ENCODE data around the gene CRY2.

The CRY2 gene

DNA sequence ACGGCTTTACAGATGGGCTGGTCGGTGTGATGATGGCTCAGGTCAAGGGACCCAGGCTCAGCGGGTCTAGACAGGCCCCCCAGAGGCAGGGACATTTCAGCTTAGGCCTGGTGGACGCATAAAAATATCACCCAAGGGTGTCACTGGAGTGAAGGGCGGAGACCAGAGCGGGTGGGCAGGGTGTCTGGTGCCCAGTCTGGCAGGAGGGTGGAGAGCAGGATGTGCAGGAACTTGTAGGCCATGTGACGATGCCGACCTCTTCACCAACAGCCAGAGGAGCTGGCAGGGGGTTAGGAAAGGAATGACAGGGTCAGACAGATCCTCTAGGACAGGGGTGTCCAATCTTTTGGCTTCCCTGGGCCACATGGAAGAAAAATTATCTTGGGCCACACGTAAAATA is 42.7 kb downstream of the CRY2 start:
- TF ChIP-seq EZH2phosphoT487 (IDR thresholded peaks at IDR 0.05; ENCODE audit: borderline replicate concordance, low read length), result no peak
- no peak for TF ChIP-seq CTCF (IDR thresholded peaks at IDR 0.05; ENCODE audit: low read depth, low read length, poor library complexity, severe bottlenecking)
- Histone ChIP-seq H3K4me2 (ENCODE audit: low read length) (no peak overlapping the region), H3K9me2 (replicated peaks; ENCODE audit: control insufficient read depth, low read length) (no peaks in the 10 kb centered on the region), H3K4me1 (ENCODE audit: control insufficient read depth, low read length) (peaks cover 7% of the 10 kb centered on the region), H3K36me3 (ENCODE audit: control insufficient read depth, low read length) (no peaks in the 10 kb centered on the region), H3F3A (ENCODE audit: control insufficient read depth, insufficient read depth) (no peaks in the 10 kb centered on the region), H3K9me3 (ENCODE audit: control insufficient read depth, insufficient read depth, low read length) (no peaks in the 10 kb centered on the region), H3K27ac (ENCODE audit: low read depth, low read length) (no peak overlapping the region), H4K20me1 (ENCODE audit: control insufficient read depth, insufficient read depth, low read depth, low read length) (0 out of 2 replicates have a peak, but pooled peaks cover 5% of the 10 kb centered on the region), H3K79me2 (ENCODE audit: control insufficient read depth, low read length) (no peaks in the 10 kb centered on the region), H3K4me3 (ENCODE audit: low read length) (no peak overlapping the region), H3K27me3 (ENCODE audit: control insufficient read depth, low read length) (0 out of 2 replicates have a peak, but pooled peaks cover 7% of the 10 kb centered on the region)

DNA sequence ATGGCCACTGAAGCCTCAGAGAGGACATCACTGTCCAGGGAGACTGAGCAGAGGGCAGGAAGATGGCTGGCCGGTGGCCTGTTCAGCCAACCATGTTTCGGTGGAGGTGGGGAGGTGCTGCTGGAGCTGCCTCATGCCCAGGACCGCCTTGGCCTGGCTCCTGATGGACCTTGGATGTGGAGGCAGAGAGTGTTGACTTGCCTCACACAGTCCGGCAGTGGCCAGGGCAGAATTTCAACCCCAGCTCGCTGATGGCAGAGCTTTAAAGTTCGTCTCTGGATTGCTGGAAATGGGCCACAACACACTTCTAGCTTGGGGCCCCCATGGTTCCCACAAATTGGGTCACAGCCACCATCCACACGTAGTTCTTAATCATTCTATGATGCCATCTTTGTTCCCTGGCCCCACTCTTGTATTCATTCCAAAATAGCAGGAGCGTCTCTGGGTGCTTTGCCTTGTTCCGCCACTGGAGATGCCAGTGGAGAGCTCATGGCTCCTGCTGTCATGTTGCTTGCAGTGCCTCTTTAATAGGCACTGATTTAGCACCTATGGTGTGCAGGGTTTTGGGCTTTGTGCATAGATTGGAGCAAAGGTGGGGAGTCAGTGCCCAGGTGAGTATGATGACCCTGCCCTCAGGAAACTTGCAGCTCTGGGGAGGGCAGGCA is 43.7 kb downstream of the CRY2 start:
- Histone ChIP-seq H3K27ac (ENCODE audit: low read depth, low read length) (no peak overlapping the region), H3K4me1 (ENCODE audit: control insufficient read depth, low read length) (peaks cover under 1% of the 10 kb centered on the region; the same call in 1 of the 2 replicates), H3F3A (ENCODE audit: control insufficient read depth, insufficient read depth) (no peaks in the 10 kb centered on the region), H3K27me3 (ENCODE audit: control insufficient read depth, low read length) (0 out of 2 replicates have a peak, but pooled peaks cover 3% of the 10 kb centered on the region), H3K9me2 (replicated peaks; ENCODE audit: control insufficient read depth, low read length) (no peaks in the 10 kb centered on the region), H3K4me2 (ENCODE audit: low read length) (no peak overlapping the region), H3K4me3 (ENCODE audit: low read length) (no peak overlapping the region), H4K20me1 (ENCODE audit: control insufficient read depth, insufficient read depth, low read depth, low read length) (0 out of 2 replicates have a peak, but pooled peaks cover 4% of the 10 kb centered on the region), H3K79me2 (ENCODE audit: control insufficient read depth, low read length) (no peaks in the 10 kb centered on the region), H3K9me3 (ENCODE audit: control insufficient read depth, insufficient read depth, low read length) (no peaks in the 10 kb centered on the region), H3K36me3 (ENCODE audit: control insufficient read depth, low read length) (no peaks in the 10 kb centered on the region)
- TF ChIP-seq CTCF (IDR thresholded peaks at IDR 0.05; ENCODE audit: low read depth, low read length, poor library complexity, severe bottlenecking) (no peak), EZH2phosphoT487 (IDR thresholded peaks at IDR 0.05; ENCODE audit: borderline replicate concordance, low read length) (no peak)

DNA sequence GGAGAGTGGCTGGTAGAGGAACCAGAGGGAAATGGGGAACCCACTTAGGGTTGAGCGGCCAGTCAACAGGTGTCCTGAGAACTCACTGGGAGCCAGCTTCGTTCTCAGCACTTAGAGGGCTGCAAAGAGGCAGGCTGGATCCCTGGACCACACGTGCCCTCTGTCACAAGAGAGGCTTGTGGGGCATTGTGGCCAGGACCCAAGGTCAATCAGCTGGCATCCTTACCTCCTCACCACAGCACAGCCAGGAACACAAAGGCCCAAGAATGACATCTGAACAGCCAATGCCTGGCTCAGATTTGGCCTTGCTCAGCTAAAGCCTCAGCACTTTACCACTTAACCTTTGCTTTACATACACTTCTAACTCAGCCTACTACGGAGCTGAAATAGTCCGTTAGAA is 45.6 kb downstream of the CRY2 start:
- Histone ChIP-seq H4K20me1 (ENCODE audit: control insufficient read depth, insufficient read depth, low read depth, low read length) (no peaks in the 10 kb centered on the region), H3K36me3 (ENCODE audit: control insufficient read depth, low read length) (no peaks in the 10 kb centered on the region), H3K4me1 (ENCODE audit: control insufficient read depth, low read length) (no peaks in the 10 kb centered on the region), H3K9me3 (ENCODE audit: control insufficient read depth, insufficient read depth, low read length) (no peaks in the 10 kb centered on the region), H3K4me3 (ENCODE audit: low read length) (no peak overlapping the region), H3K27me3 (ENCODE audit: control insufficient read depth, low read length) (peaks cover 4% of the 10 kb centered on the region; the same call in 1 of the 2 replicates), H3K4me2 (ENCODE audit: low read length) (no peak overlapping the region), H3K9me2 (replicated peaks; ENCODE audit: control insufficient read depth, low read length) (no peaks in the 10 kb centered on the region), H3F3A (ENCODE audit: control insufficient read depth, insufficient read depth) (no peaks in the 10 kb centered on the region), H3K79me2 (ENCODE audit: control insufficient read depth, low read length) (no peaks in the 10 kb centered on the region), H3K27ac (ENCODE audit: low read depth, low read length) (no peak overlapping the region)
- TF ChIP-seq EZH2phosphoT487 (IDR thresholded peaks at IDR 0.05; ENCODE audit: borderline replicate concordance, low read length) (no peak), CTCF (IDR thresholded peaks at IDR 0.05; ENCODE audit: low read depth, low read length, poor library complexity, severe bottlenecking) (no peak)
